A673 (cell line): ENCODE results near the gene MYO5B. TPM values are rescaled to one million over a fixed set of nuclear protein-coding genes. Genes with fewer than 3 reads are reported as not detected.

Source experiments
- BruUV-seq: library from RNA; stranded (reverse); fragments of 400-500 nt; replicated peaks from 2 replicates; lab custom pipeline; 2021; lab: Mats Ljungman, UMichigan
- CTCF ChIA-PET: fragments of 300-600 bp; sonication (Branson Sonifier 250); formaldehyde crosslinking; loops from one replicate; lab custom pipeline; 2022; ENCODE audit warnings: antibody characterized with exemption; lab: Charles Lee
- POLR2A ChIA-PET: fragments of 300-600 bp; sonication (Branson Sonifier 250); formaldehyde crosslinking; loops from one replicate; lab custom pipeline; 2022; ENCODE audit warnings: antibody characterized with exemption; ENCODE audit not compliant: low non-redundant PET; lab: Charles Lee
- DNase-seq: peaks from one replicate; pipeline ENCODE4 v3.0.0-alpha.2; 2015; ENCODE audit warnings: low spot score
- H3K27ac ChIP-seq: fragments of 200-600 bp; sonication (generic); 2 replicates; pipeline ENCODE4 v1.5.1; 2016; ENCODE audit warnings: mixed run types, low read depth, mild to moderate bottlenecking, mixed read lengths, antibody characterized with exemption, low read length; ENCODE audit not compliant: poor library complexity, severe bottlenecking
- H3K27me3 ChIP-seq: fragments of 200-600 bp; sonication (generic); replicated peaks from 2 replicates; pipeline ENCODE4 v1.6.1; 2017; ENCODE audit warnings: mixed run types, low read depth, mild to moderate bottlenecking, mixed read lengths, antibody characterized with exemption, low read length; ENCODE audit not compliant: insufficient read depth, poor library complexity
- H3K36me3 ChIP-seq: fragments of 200-600 bp; sonication (generic); 2 replicates; pipeline ENCODE4 v1.6.1; 2016; ENCODE audit warnings: mixed run types, mild to moderate bottlenecking, mixed read lengths, antibody characterized with exemption, low read length; ENCODE audit not compliant: insufficient read depth, poor library complexity, severe bottlenecking
- H3K4me1 ChIP-seq: fragments of 200-600 bp; sonication (generic); 2 replicates; pipeline ENCODE4 v1.6.1; 2017; ENCODE audit warnings: mixed run types, mild to moderate bottlenecking, mixed read lengths, antibody characterized with exemption, low read length; ENCODE audit not compliant: insufficient read depth, poor library complexity, severe bottlenecking
- H3K4me3 ChIP-seq: fragments of 200-600 bp; sonication (generic); 2 replicates; pipeline ENCODE4 v1.5.1; 2016; ENCODE audit warnings: low read depth, mixed run types, mild to moderate bottlenecking, mixed read lengths, low read length; ENCODE audit not compliant: poor library complexity, severe bottlenecking
- H3K9me3 ChIP-seq: fragments of 200-600 bp; sonication (generic); 2 replicates; pipeline ENCODE4 v1.6.1; 2016; ENCODE audit warnings: mixed run types, low read depth, mild to moderate bottlenecking, mixed read lengths, antibody characterized with exemption, low read length; ENCODE audit not compliant: poor library complexity, severe bottlenecking
- CTCF ChIP-seq: fragments of 300-800, 200-600 bp; sonication (generic); conservative IDR thresholded peaks from 2 replicates; pipeline ENCODE4 v1.5.1; 2017; ENCODE audit warnings: low read depth, mild to moderate bottlenecking, antibody characterized with exemption, low read length, moderate library complexity, mixed read lengths
- EZH2 ChIP-seq: fragments of 200-600 bp; sonication (generic); IDR thresholded peaks from 2 replicates; pipeline ENCODE4 v1.6.1; 2017; ENCODE audit warnings: borderline replicate concordance, low read depth, mild to moderate bottlenecking, mixed read lengths, antibody characterized with exemption, low read length; ENCODE audit not compliant: poor library complexity, severe bottlenecking
- intact Hi-C: fragments of 100-400 bp; cut with micrococcal nuclease; formaldehyde crosslinking; loops from one replicate; pipeline ENCODE4 v1.10.0; 2022; ENCODE audit not compliant: unreplicated experiment
- total RNA-seq: library from RNA; stranded (reverse); gene quantifications from 2 replicates; pipeline ENCODE4 v1.2.3, GENCODE V29; 2021

MYO5B gene
- total RNA-seq, 1 experiment from 2014 or later: 0.30 TPM

GRCh38 chr18:50170004-50170403 lies 24.9 kb downstream of the MYO5B start:
- H3K4me1 ChIP-seq: no peaks in the 10 kb centered on the region
- ChIA-PET CTCF (no interaction called here), POLR2A (no interaction called here)
- H3K36me3 ChIP-seq: no peaks in the 10 kb centered on the region
- intact Hi-C loops: no loop called here
- peaks cover 5% of the 10 kb centered on the region for H3K27me3 ChIP-seq
- BruUV-seq: no TSS peak
- no peak for TF ChIP-seq CTCF
- TF ChIP-seq EZH2: no peak
- H3K4me3 ChIP-seq: no peak overlapping the region
- H3K27ac ChIP-seq: no peak overlapping the region
- no peaks in the 10 kb centered on the region for H3K9me3 ChIP-seq
- no peak for DNase-seq

GRCh38 chr18:50169149-50169548 lies 25.8 kb downstream of the MYO5B start:
- no peak for TF ChIP-seq CTCF
- TF ChIP-seq EZH2: no peak
- CTCF ChIA-PET: no interaction called here
- POLR2A ChIA-PET: no interaction called here
- no TSS peak for BruUV-seq
- intact Hi-C loops: no loop called here
- no peak for DNase-seq
- H3K4me1 ChIP-seq: no peaks in the 10 kb centered on the region
- no peak overlapping the region for H3K4me3 ChIP-seq
- no peaks in the 10 kb centered on the region for H3K9me3 ChIP-seq
- peaks cover 6% of the 10 kb centered on the region for H3K27me3 ChIP-seq
- no peaks in the 10 kb centered on the region for H3K36me3 ChIP-seq
- no peak overlapping the region for H3K27ac ChIP-seq

GRCh38 chr18:50167966-50168365 lies 27.0 kb downstream of the MYO5B start:
- H3K4me3 ChIP-seq: no peak overlapping the region
- DNase-seq: no peak
- intact Hi-C loops: no loop called here
- H3K9me3 ChIP-seq: no peaks in the 10 kb centered on the region
- ChIA-PET CTCF (no interaction called here), POLR2A (no interaction called here)
- no peak for TF ChIP-seq CTCF
- TF ChIP-seq EZH2: no peak
- no TSS peak for BruUV-seq
- no peaks in the 10 kb centered on the region for H3K36me3 ChIP-seq
- H3K27ac ChIP-seq: no peak overlapping the region
- peaks cover 17% of the 10 kb centered on the region for H3K27me3 ChIP-seq
- H3K4me1 ChIP-seq: no peaks in the 10 kb centered on the region
